GM18909 (cell line): ENCODE data around the gene CHCHD3.
"Not testable (repeated sequence)": the region's sequence is repeated elsewhere in the genome, so short reads cannot be mapped to it uniquely, and the experiment has no call there.

ENCODE experiments used
- ATAC-seq: cut with Tn5 transposase; IDR thresholded peaks from one replicate; pipeline ENCODE4 v1.9.1; 2021; ENCODE audit warnings: mild to moderate bottlenecking; ENCODE audit not compliant: unreplicated experiment, poor library complexity

Gene CHCHD3

DNA sequence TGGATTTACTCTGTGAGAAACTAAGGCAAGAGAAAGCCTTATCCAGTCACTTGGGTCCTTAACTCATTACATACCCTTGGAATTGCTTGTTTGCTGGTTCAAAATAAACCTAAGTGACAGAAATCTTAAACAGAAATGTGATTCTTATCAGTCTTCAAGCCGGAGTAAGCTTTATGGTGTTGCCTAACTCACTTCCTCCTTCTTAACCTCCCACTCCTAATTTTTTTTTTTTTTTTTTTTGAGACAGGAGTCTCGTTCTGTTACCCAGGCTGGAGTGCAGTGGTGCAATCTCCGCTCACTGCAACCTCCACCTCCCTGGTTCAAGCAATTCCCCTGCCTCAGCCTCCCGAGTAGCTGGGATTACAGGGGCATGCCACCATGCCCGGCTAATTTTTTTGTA lies 151.9 kb downstream of the CHCHD3 start:
- ATAC-seq, result not testable (repeated sequence)

DNA sequence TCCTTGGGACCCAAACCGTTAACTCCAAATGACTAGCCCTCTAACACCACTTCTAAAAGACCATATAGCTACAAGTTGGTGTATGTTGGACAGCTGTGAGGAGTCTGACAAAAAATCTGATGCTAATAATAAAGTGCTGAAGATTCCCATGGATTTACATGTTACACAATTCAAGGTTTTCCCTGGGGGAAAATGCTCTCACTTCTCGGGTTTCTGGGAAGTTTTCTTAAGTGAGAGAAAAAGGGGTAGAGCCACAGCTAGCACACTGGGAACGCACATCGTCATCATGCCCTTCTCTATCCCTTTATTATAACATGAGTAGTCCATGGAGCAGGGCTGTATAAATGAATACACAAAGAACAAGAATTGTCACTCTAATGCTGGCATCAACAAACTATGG lies 162.1 kb downstream of the CHCHD3 start:
- ATAC-seq, result no peak

DNA sequence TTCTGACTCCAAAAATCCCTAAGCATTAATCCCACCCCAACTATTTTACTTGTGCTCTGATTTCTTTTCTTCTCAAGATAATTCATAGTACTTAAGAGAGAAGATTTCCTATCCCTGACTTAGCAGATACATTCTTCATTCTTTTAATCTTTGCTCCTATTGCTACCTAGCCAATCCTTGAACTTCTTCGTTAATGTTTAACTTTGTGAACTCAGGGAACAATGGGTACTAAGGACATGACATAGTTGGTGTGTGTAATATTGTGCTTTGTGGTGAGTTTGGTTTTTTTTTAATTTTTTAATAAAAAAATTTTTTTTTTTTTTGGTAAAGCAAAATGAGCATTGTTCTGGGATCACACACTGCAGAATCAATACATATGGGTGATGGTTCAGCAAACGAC lies 166.2 kb downstream of the CHCHD3 start:
- no peak for ATAC-seq

DNA sequence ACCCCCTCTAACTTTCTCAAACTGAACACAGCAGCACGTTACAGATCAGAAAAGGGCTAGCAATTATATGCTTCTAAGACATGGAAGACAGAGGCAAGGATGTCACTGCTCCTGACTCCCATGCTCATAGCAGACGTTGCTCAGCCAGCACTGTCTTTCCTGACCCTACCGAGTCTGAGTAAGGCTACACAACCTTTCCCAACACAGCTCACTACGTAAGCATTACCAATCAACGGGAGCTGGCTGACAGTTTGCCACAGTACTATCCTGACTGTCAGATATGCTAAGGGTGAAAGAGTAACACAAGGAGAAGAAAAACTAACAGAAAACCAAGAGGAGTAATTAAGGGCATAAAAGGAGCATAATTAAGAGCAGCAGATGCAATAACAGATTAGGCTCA lies 171.2 kb downstream of the CHCHD3 start:
- no peak for ATAC-seq

DNA sequence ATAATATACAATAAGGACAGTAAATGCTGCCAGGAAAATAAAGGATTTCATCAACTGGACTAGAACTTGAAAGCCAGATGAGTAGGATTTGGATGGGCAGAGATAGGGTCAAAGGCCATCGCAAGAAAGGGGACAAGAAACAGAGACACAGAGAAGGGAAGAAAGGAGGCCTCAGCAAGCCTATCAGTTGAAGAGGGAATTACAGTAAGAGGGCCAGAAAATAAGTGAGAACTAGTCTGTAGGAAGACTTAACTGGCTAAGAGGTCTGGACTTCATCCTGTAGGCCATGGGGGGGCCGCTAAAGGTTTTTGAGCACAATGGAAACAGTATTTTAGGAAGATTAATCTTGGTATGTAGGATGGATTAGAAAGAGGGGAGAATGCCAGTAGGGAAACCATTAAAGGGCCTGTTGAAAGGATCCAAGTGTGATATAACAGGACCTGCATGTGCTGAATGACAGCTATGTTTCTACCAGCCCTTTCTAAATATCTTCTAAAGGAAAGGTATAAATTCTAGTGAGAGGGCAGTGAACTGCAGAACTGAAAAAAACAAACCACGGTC lies 174.4 kb downstream of the CHCHD3 start:
- no peak for ATAC-seq

DNA sequence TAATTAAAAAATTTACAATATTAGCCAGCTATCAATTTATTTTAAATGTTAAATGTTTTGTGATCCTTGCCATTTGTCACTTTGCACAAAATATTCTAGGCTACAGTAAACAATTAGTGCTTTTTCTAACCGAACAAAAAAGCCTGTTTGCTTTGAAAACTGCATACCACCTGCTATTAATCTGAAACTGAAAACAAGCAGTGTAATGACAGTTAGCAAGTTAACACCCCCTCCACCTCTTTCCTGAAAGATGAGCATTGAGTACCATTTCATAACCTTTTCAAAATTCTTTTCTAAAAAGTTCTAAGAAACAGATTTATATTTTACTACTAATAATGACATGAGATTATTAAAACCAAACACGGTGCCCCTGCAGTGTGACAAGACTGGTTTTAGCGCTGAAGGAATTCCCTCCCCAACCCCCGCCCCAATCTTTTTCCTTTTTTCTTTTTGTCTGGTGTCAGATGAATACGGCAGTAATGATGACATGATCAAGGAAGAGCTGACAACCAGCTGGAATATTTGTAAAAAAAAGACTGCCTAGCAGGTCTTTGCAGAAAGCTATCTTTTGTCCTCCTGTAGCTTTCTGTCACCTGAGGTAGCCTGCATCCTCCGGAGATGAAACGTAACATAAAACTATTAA lies 175.6 kb downstream of the CHCHD3 start:
- no peak for ATAC-seq

DNA sequence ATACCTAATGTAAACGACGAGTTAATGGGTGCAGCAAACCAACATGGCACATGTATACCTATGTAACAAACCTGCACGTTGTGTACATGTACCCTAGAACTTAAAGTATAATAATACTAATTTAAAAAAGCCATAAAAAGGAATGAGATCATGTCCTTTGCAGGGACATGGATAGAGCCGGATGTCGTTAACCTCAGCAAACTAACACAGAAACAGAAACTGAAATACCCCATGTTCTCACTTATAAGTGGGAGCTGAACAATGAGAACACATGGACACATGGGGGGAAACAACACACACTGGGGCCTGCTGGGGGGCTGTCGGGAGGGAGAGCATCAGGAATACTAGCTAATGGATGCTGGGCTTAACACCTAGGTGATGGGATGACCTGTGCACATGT lies 176.8 kb downstream of the CHCHD3 start:
- ATAC-seq, result not testable (repeated sequence)

DNA sequence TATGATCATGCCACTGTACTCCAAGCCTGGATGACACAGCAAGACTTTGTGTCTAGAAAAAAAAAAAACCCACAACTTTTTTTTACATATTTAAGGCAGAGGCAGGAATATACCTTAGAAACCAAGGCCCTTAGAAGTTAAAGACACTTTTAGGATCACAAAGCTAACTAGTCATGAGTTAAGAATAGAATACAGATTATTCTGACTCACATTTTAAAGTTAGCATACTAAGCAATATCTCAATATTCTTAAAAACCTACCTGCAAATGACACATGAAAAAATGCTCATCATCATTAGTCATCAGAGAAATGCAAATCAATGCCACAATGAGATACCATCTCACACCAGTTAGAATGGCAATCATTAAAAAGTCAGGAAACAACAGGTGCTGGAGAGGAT lies 177.7 kb downstream of the CHCHD3 start:
- ATAC-seq, result no peak

DNA sequence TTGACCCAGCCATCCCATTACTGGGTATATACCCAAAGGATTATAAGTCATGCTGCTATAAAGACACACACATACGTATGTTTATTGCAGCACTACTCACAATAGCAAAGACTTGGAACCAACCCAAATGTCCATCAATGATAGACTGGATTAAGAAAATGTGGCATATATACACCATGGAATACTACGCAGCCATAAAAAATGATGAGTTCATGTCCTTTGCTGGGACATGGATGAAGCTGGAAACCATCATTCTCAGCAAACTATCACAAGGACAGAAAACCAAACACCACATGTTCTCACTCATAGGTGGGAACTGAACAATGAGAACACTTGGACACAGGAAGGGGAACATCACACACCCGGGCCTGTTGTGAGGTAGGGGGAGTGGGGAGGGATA lies 179.6 kb downstream of the CHCHD3 start:
- not testable (repeated sequence) for ATAC-seq

DNA sequence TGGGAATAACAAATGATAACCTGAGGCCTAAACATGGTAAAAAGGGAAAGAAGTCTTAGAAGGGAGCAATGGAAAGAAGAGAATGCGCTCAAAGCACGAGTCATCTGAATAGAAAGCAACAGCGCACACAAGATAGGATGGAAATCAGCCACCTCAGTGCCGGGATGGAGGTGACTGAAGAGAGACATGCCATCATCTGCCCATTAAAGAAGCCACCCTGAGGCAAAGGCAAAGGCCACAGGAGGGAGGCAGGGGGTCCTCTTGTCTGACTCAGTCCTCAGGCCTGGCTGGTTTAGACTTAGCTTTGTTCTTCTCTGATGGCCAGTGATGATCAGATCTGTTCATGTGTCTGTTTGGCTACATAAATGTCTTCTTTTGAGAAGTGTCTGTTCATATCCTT lies 180.6 kb downstream of the CHCHD3 start:
- no peak for ATAC-seq

DNA sequence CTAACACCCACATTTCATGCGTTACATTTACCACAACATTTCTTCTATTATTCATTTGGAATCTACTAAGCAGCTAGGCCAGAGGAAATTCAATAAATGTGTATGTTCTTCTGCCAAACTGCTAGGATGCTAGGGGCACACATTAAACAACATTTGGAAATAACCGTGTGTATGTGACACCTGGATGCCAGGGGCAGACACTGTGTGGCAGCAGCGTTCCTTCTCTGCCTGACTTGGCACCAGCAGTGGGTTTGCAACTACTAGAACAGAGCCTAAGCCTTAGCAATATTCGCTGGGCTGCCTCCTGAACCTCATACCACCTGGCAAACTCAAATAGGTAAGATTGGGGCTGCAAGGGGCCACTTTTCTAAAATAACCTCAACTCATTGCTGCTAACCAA lies 182.1 kb downstream of the CHCHD3 start:
- ATAC-seq, result no peak

DNA sequence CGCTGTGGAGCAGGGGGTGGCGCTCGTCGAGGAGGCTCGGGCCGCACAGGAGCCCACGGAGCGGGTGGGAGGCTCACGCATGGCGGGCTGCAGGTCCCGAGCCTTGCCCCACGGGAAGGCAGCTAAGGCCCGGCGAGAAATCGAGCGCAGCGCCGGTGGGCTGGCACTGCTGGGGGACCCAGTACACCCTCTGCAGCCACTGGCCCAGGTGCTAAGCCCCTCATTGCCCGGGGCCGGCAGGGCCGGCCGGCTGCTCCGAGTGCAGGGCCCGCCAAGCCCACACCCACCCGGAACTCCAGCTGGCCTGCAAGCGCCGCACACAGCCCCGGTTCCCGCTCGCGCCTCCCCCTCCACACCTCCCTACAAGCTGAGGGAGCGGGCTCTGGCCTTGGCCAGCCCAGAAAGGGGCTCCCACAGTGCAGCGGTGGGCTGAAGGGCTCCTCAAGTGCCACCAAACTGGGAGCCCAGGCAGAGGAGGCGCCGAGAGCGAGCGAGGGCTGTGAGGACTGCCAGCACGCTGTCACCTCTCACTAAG lies 183.2 kb downstream of the CHCHD3 start:
- not testable (repeated sequence) for ATAC-seq

DNA sequence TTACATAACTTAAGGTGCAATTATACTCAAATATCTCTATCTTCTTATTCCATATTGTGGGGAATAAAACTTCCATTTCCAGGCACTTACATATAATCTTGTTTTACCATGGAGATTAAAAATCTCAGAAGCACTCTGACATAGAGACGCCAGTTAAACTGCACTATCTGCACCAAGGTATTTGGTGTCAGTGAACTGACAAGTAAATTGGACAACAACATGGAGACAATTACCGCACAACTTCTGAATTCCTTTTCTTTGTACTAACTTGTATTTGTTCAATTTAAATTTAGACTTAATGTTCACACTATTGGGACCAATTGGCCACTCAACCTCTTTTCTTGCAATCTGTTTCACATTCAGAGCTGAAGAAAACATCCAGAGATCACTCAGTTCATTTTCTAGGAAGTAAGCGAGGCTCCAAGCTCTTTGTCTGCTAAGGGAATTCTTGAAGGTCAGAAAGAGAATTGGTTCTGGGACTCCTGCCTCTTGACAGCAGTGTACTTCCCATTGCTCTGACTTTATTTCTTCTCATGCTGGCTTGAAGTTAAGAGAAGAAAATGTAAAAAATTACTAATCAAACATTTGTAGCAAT lies 184.7 kb downstream of the CHCHD3 start:
- ATAC-seq, result no peak

DNA sequence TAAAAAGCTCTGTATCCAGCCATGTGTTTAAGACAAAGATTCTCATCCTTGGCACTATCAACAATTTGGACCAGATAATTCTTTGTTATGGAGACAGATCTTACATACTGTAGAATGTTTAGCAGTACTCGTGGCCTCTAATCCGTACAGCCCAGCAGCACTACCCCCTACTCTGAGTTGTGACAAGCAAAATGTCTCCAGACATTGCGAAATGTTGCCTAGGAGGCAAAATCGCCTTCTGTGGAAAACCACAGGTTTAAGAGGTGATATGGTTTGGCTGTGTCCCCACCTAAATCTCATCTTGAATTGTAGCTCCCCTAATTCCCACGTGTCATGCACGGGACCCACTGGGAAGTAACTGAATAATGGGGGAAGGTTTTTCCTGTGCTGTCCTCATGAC lies 186.7 kb downstream of the CHCHD3 start:
- ATAC-seq, result no peak

DNA sequence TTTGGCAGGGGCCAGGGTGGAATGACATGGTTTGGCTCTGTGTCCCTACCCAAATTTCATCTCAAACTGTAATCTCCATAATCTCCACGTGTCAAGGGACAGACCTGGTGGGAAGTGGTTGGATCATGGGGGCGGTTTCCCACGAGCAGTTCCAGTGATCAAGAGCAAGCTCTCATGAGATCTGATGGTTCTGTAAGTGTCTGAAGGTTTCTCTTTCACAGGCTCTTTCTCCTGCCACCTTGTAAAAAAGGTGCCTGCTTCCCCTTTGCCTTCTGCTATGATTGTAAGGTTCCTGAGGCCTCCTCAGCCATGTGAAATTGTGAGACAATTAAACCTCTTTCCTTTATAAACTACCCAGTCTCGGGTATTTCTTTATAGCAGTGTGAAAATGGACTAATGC lies 188.3 kb downstream of the CHCHD3 start:
- no peak for ATAC-seq

DNA sequence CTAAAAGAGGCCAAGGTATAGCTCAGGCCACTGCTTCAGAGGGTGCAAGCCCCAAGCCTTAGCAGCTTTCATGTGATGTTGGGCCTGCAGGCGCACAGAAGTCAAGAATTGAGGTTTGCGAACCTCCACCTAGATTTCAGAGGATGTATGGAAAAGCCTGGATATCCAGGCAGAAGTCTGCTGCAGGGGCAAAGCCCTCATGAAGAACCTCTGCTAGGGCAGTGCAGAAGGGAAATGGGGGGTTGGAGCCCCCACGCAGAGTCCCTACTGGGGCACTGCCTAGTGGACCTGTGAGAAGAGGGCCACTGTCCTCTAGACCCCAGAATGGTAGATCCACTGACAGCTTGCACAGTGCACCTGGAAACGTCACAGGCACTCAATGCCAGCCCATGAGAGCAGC lies 189.1 kb downstream of the CHCHD3 start:
- ATAC-seq, result not testable (repeated sequence)

DNA sequence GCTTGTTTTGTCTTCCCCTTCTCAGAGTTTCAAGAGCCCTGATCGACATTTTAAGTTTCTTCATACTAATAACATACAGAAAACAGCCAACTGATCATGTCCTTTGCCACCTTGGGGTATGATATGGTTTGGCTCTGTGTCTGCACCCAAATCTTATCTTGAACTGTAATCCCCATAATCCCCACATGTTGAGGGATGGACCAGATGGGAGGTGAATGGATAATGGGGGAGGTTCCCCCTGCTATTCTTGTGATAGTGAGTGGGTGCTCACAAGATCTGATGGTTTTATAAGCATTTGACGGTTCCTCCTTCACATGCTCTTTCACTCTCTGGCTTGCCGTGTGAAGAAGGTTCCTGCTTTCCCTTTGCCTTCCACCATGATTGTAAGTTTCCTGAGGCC lies 190.3 kb downstream of the CHCHD3 start:
- ATAC-seq, result no peak

DNA sequence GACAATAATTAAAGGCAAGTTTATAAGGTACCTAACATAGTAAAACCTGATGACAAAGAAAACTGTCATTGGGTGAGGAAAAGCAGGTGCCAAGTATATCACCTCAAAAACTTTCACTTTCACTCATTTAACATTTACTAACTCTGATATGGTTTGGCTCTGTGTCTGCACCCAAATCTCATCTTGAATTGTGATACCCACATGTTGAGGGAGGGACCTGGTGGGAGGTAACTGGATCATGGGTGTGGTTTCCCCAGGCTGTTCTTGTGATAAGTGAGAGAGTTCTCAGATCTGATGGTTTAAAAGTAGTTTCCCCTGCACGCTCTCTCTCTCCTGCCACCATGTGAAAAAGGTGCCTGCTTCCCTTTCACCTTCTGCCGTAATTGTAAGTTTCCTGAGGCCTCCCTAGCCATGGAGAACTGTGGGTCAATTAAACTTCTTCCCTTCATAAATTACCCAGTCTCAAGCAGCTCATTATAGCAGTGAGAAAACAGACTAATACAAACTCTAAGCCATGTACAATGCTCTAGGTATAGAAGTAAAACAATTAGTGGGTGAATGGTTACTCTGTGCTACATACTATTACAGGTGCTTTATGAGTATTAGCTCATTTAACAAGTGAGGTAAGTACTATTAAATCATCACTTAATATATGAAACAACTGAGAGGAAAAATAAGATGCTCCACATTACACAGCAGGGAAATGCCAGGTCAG lies 199.0 kb downstream of the CHCHD3 start:
- ATAC-seq, result peak; percentile 54

DNA sequence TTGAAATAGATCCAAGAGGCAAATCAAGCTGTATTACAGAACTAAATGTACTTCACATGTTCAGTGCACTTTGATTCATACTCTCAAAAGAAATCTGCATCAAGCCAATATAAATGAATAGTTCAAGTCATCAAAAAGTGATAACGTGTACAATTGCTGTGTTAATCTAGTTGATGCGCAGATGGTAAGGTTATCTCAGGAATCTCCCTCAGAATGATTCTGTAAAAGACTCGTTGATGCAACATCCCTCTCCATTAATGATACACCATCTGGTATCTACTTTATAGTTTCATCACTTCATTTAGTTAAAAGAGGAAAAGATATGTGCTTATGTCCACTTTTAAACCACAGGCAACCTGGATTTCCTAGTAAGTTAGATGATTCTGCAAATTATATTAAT lies 200.6 kb downstream of the CHCHD3 start:
- ATAC-seq, result no peak

DNA sequence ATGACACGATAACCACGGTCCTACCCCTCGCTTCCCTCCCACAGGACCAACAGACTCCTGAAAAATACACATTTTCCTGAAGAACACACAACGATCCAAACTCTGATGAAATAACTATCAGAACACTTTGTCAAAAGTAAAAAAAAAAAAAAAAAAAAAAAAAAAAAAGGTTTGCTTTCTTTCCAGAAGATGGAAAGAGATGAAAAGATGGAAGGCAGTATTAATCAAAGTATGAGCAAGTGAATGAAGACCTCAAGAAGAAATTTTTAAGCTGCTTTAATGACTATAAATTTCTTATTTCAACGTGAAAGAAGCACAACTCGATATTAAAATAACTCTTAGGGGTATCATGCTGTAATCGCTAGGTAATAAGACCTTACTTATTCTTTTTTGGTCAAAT lies 202.3 kb downstream of the CHCHD3 start:
- no peak for ATAC-seq

DNA sequence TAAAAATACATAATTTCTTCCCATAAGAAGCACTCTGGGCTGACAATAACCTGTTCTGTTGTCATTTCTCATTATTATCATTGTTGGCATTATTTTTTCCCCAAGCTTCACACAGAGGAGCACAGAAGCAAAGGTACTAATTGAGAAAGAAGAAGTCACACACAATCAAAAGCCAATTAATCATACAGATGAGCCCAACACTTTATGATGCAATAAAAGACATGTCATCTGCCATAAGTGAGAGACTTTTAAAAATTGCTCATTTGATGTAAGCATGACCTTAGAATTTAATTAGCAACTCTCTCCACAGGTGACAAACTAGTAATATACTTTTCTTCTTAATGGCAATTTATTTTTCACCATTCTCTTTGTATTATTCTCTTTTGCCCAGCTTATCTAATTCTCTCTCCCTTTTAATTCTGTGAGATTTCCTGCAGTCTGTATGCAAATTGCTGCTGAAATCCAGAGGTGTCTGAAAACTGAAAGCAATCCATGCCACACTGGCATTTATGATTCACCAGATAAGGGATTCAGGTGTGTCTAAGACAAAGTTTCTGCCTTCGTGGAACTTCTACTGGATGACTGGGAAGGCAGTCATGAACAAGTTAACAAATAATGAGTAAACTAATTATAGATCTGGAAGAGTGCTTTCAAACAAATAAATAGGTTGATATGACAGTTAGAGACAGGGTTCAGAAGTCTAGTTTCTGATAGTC lies 203.5 kb downstream of the CHCHD3 start:
- ATAC-seq, result no peak
